Transverse colon (tissue), 3 donors: ENCODE data around the gene ARSG.
"Not testable (repeated sequence)": the region's sequence is repeated elsewhere in the genome, so short reads cannot be mapped to it uniquely, and the experiment has no call there.

Experiments
- CTCF ChIP-seq, 5 experiments: fragments of 200-600 bp in 3 of 5; fragments of 450-650 bp in 2 of 5; sonication (generic) in 3 of 5; IDR thresholded peaks; 1 replicate in 2 of 5; 2 replicates in 3 of 5; pipeline ENCODE4 v1.5.1; 2016 to 2017; ENCODE audit warnings: antibody characterized with exemption in 5 of 5, inconsistent platforms in 3 of 5, mild to moderate bottlenecking in 2 of 5, moderate library complexity in 1 of 5
- POLR2A ChIP-seq: fragments of 450-650 bp; IDR thresholded peaks from one replicate; pipeline ENCODE4 v1.6.1; 2016; ENCODE audit warnings: antibody characterized with exemption, mild to moderate bottlenecking, moderate library complexity

- not testable (repeated sequence) for TF ChIP-seq POLR2A; CTCF (IDR thresholded peaks at IDR 0.05)
These were observed 61.4 kb downstream of the ARSG start for GRCh38 chr17:68352671-68353070.
